MM.1S (cell line): ENCODE measurements around the gene MYO5C.
A peak's percentile ranks its signal among the peaks of the same experiment; 100 is the strongest.

ENCODE experiments used
- DNase-seq: peaks from one replicate; pipeline ENCODE4 v3.0.0-alpha.2; 2015
- H2AFZ ChIP-seq: fragments of 300-600 bp; sonication (generic); 2 replicates; pipeline ENCODE4 v1.6.0; 2016; ENCODE audit warnings: antibody characterized with exemption, low read length
- H3F3A ChIP-seq: fragments of 300-600 bp; sonication (generic); 2 replicates; pipeline ENCODE4 v1.6.1; 2016; ENCODE audit warnings: mild to moderate bottlenecking, antibody characterized with exemption, low read length, moderate library complexity, mixed read lengths; ENCODE audit not compliant: insufficient read depth
- H3K27ac ChIP-seq: fragments of 300-600 bp; sonication (generic); 2 replicates; pipeline ENCODE4 v1.5.1; 2016; ENCODE audit warnings: mild to moderate bottlenecking, low read length
- H3K27me3 ChIP-seq: fragments of 300-600 bp; sonication (generic); replicated peaks from 2 replicates; pipeline ENCODE4 v1.6.0; 2016; ENCODE audit warnings: low read length; ENCODE audit not compliant: insufficient read depth
- H3K36me3 ChIP-seq: fragments of 300-600 bp; sonication (generic); replicated peaks from 2 replicates; pipeline ENCODE4 v1.6.1; 2016; ENCODE audit warnings: mild to moderate bottlenecking, low read length, mixed read lengths; ENCODE audit not compliant: insufficient read depth
- H3K4me1 ChIP-seq: fragments of 300-600 bp; sonication (generic); 2 replicates; pipeline ENCODE4 v1.6.1; 2016; ENCODE audit warnings: low read length, mixed read lengths
- H3K4me2 ChIP-seq: fragments of 300-600 bp; sonication (generic); 2 replicates; pipeline ENCODE4 v1.6.0; 2016; ENCODE audit warnings: low read depth, low read length
- H3K4me3 ChIP-seq: fragments of 300-600 bp; sonication (generic); 2 replicates; pipeline ENCODE4 v1.5.1; 2016; ENCODE audit warnings: low read length, mixed read lengths
- H3K79me2 ChIP-seq: fragments of 300-600 bp; sonication (generic); 2 replicates; pipeline ENCODE4 v1.6.1; 2016; ENCODE audit warnings: mixed run types, low read length, mixed read lengths
- H3K9ac ChIP-seq: fragments of 300-600 bp; sonication (generic); 2 replicates; pipeline ENCODE4 v1.6.1; 2016; ENCODE audit warnings: low read length, mixed read lengths
- H3K9me2 ChIP-seq: fragments of 300-600 bp; sonication (generic); replicated peaks from 2 replicates; pipeline ENCODE4 v1.6.1; 2016; ENCODE audit warnings: mild to moderate bottlenecking, low read length, mixed read lengths; ENCODE audit not compliant: insufficient read depth
- H3K9me3 ChIP-seq: fragments of 300-600 bp; sonication (generic); replicated peaks from 2 replicates; pipeline ENCODE4 v1.6.1; 2016; ENCODE audit warnings: mild to moderate bottlenecking, low read length, mixed read lengths; ENCODE audit not compliant: insufficient read depth
- H4K20me1 ChIP-seq: fragments of 300-600 bp; sonication (generic); 2 replicates; pipeline ENCODE4 v1.6.1; 2016; ENCODE audit warnings: mild to moderate bottlenecking, low read length, moderate library complexity, mixed read lengths; ENCODE audit not compliant: insufficient read depth
- CTCF ChIP-seq: fragments of 300-600 bp; sonication (generic); IDR thresholded peaks from 2 replicates; pipeline ENCODE4 v1.5.1; 2016; ENCODE audit warnings: antibody characterized with exemption, low read length, mixed read lengths
- EZH2 ChIP-seq: fragments of 300-600 bp; sonication (generic); optimal IDR thresholded peaks from 2 replicates; pipeline ENCODE3; 2017; ENCODE audit warnings: low read depth, mild to moderate bottlenecking, antibody characterized with exemption, low read length, mixed read lengths
- EZH2phosphoT487 ChIP-seq: fragments of 300-600 bp; sonication (generic); IDR thresholded peaks from 2 replicates; pipeline ENCODE4 v1.6.1; 2018; ENCODE audit warnings: antibody characterized with exemption, low read length

The MYO5C gene

GRCh38 chr15:52221730-52222129, 73.9 kb downstream of the MYO5C start:
- H3K27ac ChIP-seq: no peak overlapping the region
- TF ChIP-seq EZH2phosphoT487 (no peak), CTCF (no peak), EZH2 (no peak)
- H3K4me3 ChIP-seq: no peak overlapping the region
- H3K36me3 ChIP-seq: no peaks in the 10 kb centered on the region
- peaks cover 12% of the 10 kb centered on the region for H3F3A ChIP-seq
- DNase-seq: peak; percentile 57
- H3K9ac ChIP-seq: no peak overlapping the region
- H3K4me2 ChIP-seq: peak overlapping the region; percentile 48
- no peaks in the 10 kb centered on the region for H3K79me2 ChIP-seq
- no peaks in the 10 kb centered on the region for H3K27me3 ChIP-seq
- no peaks in the 10 kb centered on the region for H4K20me1 ChIP-seq
- H3K4me1 ChIP-seq: peaks cover 16% of the 10 kb centered on the region
- no peak overlapping the region for H2AFZ ChIP-seq
- H3K9me2 ChIP-seq: no peaks in the 10 kb centered on the region
- no peaks in the 10 kb centered on the region for H3K9me3 ChIP-seq

- Histone ChIP-seq H3K36me3 (no peaks in the 10 kb centered on the region), H3K4me2 (peak overlapping the region; percentile 48), H3K4me1 (peaks cover 16% of the 10 kb centered on the region), H3K4me3 (no peak overlapping the region; the same call in 1 of the 2 replicates), H3K9me3 (no peaks in the 10 kb centered on the region), H3K9ac (no peak overlapping the region), H3K79me2 (no peaks in the 10 kb centered on the region), H3K27ac (peak overlapping the region; percentile 11; the same call in 1 of the 2 replicates), H3F3A (peaks cover 12% of the 10 kb centered on the region), H3K27me3 (no peaks in the 10 kb centered on the region), H3K9me2 (no peaks in the 10 kb centered on the region), H4K20me1 (no peaks in the 10 kb centered on the region), H2AFZ (no peak overlapping the region)
- no peak for TF ChIP-seq EZH2phosphoT487
- no peak for TF ChIP-seq EZH2
- no peak for TF ChIP-seq CTCF
- DNase-seq: peak; percentile 25
Observed at GRCh38 chr15:52220937-52221660, 74.5 kb downstream of the MYO5C start.

- Histone ChIP-seq H3K4me1 (peaks cover 16% of the 10 kb centered on the region), H3F3A (peaks cover 12% of the 10 kb centered on the region), H3K27me3 (no peaks in the 10 kb centered on the region), H3K4me2 (no peak overlapping the region), H3K4me3 (no peak overlapping the region), H3K36me3 (no peaks in the 10 kb centered on the region), H3K79me2 (no peaks in the 10 kb centered on the region), H3K9me2 (no peaks in the 10 kb centered on the region), H4K20me1 (no peaks in the 10 kb centered on the region), H3K27ac (no peak overlapping the region), H3K9ac (no peak overlapping the region), H2AFZ (no peak overlapping the region), H3K9me3 (no peaks in the 10 kb centered on the region)
- no peak for TF ChIP-seq CTCF
- no peak for TF ChIP-seq EZH2
- TF ChIP-seq EZH2phosphoT487: no peak
- DNase-seq: no peak
Observed at GRCh38 chr15:52220251-52220650, 75.4 kb downstream of the MYO5C start.
